Measurements from ENCODE around the gene SIGLEC1. TPM values are rescaled to one million over a fixed set of nuclear protein-coding genes. Genes with fewer than 3 reads are reported as not detected.

Gene SIGLEC1
- total RNA-seq, 4 donors from 2014 or later, result 5.2 to 33.9 (median 13.1) TPM

GRCh38 chr20:3735768-3736167 is 23.4 kb upstream of the SIGLEC1 start:
- no peak for DNase-seq (ENCODE audit: low spot score in 2 of 2)
- TF ChIP-seq CTCF (IDR thresholded peaks at IDR 0.05), result no peak
- no peak for TF ChIP-seq POLR2A (IDR thresholded peaks at IDR 0.05)
- TF ChIP-seq EP300 (IDR thresholded peaks at IDR 0.05), result no peak
- WGBS, 2 donors, result 83 to 88% methylated on average over 4 of the region's 4 CpGs
- Histone ChIP-seq H3K4me1 (peaks cover 0 to 59% (median 5%) of the 10 kb centered on the region in 4 donors), H3K36me3 (peaks cover 0 to 3% (median 0%) of the 10 kb centered on the region in 3 donors), H3K4me3 (no peak overlapping the region), H3K9me3 (no peaks in the 10 kb centered on the region), H3K27me3 (peaks cover 0 to 11% of the 10 kb centered on the region in 2 donors), H3K27ac (no peak overlapping the region)

GRCh38 chr20:3734111-3734843 is 21.9 kb upstream of the SIGLEC1 start:
- peak in 1 of 2 donors; percentile 32 for DNase-seq (ENCODE audit: low spot score in 2 of 2)
- 44 to 53% methylated on average over 10 to 12 of the region's 12 CpGs for WGBS, 2 donors
- no peak for TF ChIP-seq EP300 (IDR thresholded peaks at IDR 0.05)
- TF ChIP-seq CTCF (IDR thresholded peaks at IDR 0.05), result no peak
- TF ChIP-seq POLR2A (IDR thresholded peaks at IDR 0.05), result no peak
- Histone ChIP-seq H3K27ac (peak overlapping the region in 3 of 4 donors; percentile 17 to 80 (median 77)), H3K36me3 (no peaks in the 10 kb centered on the region), H3K27me3 (peaks cover 0 to 11% of the 10 kb centered on the region in 2 donors), H3K4me1 (peaks cover 0 to 45% (median 5%) of the 10 kb centered on the region in 4 donors), H3K9me3 (no peaks in the 10 kb centered on the region), H3K4me3 (peak overlapping the region in 1 of 4 donors; percentile 56)

GRCh38 chr20:3733119-3733995 is 21.0 kb upstream of the SIGLEC1 start:
- no peak for DNase-seq (ENCODE audit: low spot score in 2 of 2)
- H3K4me3 ChIP-seq, result peak overlapping the region; percentile 26 to 56 (median 32)
- no peaks in the 10 kb centered on the region for H3K36me3 ChIP-seq
- H3K27ac ChIP-seq, result peak overlapping the region; percentile 15 to 80 (median 47)
- peaks cover 0 to 11% of the 10 kb centered on the region in 2 donors for H3K27me3 ChIP-seq
- no peaks in the 10 kb centered on the region for H3K9me3 ChIP-seq
- H3K4me1 ChIP-seq, result peaks cover 0 to 42% (median 5%) of the 10 kb centered on the region in 4 donors
- 66 to 70% methylated on average over 16 to 19 of the region's 20 CpGs for WGBS, 2 donors
- TF ChIP-seq POLR2A (IDR thresholded peaks at IDR 0.05), result no peak
- no peak for TF ChIP-seq CTCF (IDR thresholded peaks at IDR 0.05)
- no peak for TF ChIP-seq EP300 (IDR thresholded peaks at IDR 0.05)

- Histone ChIP-seq H3K36me3 (no peaks in the 10 kb centered on the region), H3K27ac (peak within 1 kb of the TSS; percentile 15 to 80 (median 47)), H3K9me3 (no peaks in the 10 kb centered on the region), H3K27me3 (peaks cover 0 to 11% of the 10 kb centered on the region in 2 donors), H3K4me1 (peaks cover 0 to 44% (median 5%) of the 10 kb centered on the region in 4 donors), H3K4me3 (peak within 1 kb of the TSS; percentile 26 to 56 (median 32))
- no peak for TF ChIP-seq EP300 (IDR thresholded peaks at IDR 0.05)
- TF ChIP-seq CTCF (IDR thresholded peaks at IDR 0.05), result no peak
- TF ChIP-seq POLR2A (IDR thresholded peaks at IDR 0.05), result no peak
- DNase-seq (ENCODE audit: low spot score in 2 of 2), result no peak
- WGBS, 2 donors, result 7 to 26% methylated on average over 3 to 14 of the region's 67 CpGs
These were observed 20.1 kb upstream of the SIGLEC1 start, which contains the start of gene HSPA12B for GRCh38 chr20:3732327-3733118. Gene HSPA12B, plus strand, starts transcription at chr20:3732685. Its CDS starts 5,990 bp downstream, at chr20:3738675.
